ENCODE data around the gene PACRGL.
A peak's percentile ranks its signal among the peaks of the same experiment; 100 is the strongest.
"Not testable (repeated sequence)": the region's sequence is repeated elsewhere in the genome, so short reads cannot be mapped to it uniquely, and the experiment has no call there.

The PACRGL gene

GRCh38 chr4:20724915-20725314, 24.7 kb downstream of the PACRGL start:
- no peak for DNase-seq

GRCh38 chr4:20735931-20736330, 35.7 kb downstream of the PACRGL start:
- DNase-seq, result no peak

GRCh38 chr4:20746000-20746399, 45.7 kb downstream of the PACRGL start:
- not testable (repeated sequence) for DNase-seq

- no peak for DNase-seq
Measured at GRCh38 chr4:20752641-20753040, 52.4 kb downstream of the PACRGL start.

GRCh38 chr4:20754036-20754435, 53.8 kb downstream of the PACRGL start:
- DNase-seq, result no peak

GRCh38 chr4:20760053-20760452, 59.8 kb downstream of the PACRGL start:
- no peak for DNase-seq

GRCh38 chr4:20761382-20761781, 61.1 kb downstream of the PACRGL start:
- DNase-seq, result no peak

GRCh38 chr4:20761826-20762225, 61.6 kb downstream of the PACRGL start:
- DNase-seq, result no peak

GRCh38 chr4:20764366-20764992, 64.2 kb downstream of the PACRGL start:
- DNase-seq, result no peak

GRCh38 chr4:20773144-20773997, 73.1 kb downstream of the PACRGL start:
- DNase-seq, result peak in 1 of 2 experiments; percentile 24

- DNase-seq, result no peak
Measured at GRCh38 chr4:20778896-20779295, 78.6 kb downstream of the PACRGL start.

- not testable (repeated sequence) for DNase-seq
Measured at GRCh38 chr4:20783134-20783533, 82.9 kb downstream of the PACRGL start.

GRCh38 chr4:20787940-20788665, 87.8 kb downstream of the PACRGL start:
- DNase-seq, result no peak

Measured in activated T-cell treated with anti-CD3 and anti-CD28 coated beads, Interleukin-2, amount 50 U/mL, for 48 hours (primary cell).